Natural killer cell (primary cell): ENCODE data around the gene RWDD4. TPM values are rescaled to one million over a fixed set of nuclear protein-coding genes. Genes with fewer than 3 reads are reported as not detected.
A peak's percentile ranks its signal among the peaks of the same experiment; 100 is the strongest.

Source experiments
- ATAC-seq, 3 donors: fragments of 150-1000 bp in 2 of 3; fragments of 200-7000 bp in 1 of 3; cut with Tn5 transposase; 1 replicate in 1 of 3; 2 replicates in 2 of 3; pipeline ENCODE4 v1.10.0; 2021; ENCODE audit warnings: mild to moderate bottlenecking in 2 of 3, moderate library complexity in 2 of 3
- DNase-seq, 2 donors: peaks; one replicate each; pipeline versions ENCODE4 v3.0.0 to v3.0.0-alpha.2; 2013 to 2021; ENCODE audit warnings: mixed read lengths in 1 of 2
- H3K27ac ChIP-seq: one replicate; pipeline ENCODE4 v1.5.1; 2013; ENCODE audit warnings: mild to moderate bottlenecking, low read length
- H3K27me3 ChIP-seq: one replicate; pipeline ENCODE4 v1.6.1; 2013; ENCODE audit warnings: low read length; ENCODE audit not compliant: control insufficient read depth, insufficient read depth
- H3K36me3 ChIP-seq: one replicate; pipeline ENCODE4 v1.6.1; 2013; ENCODE audit warnings: low read length; ENCODE audit not compliant: control insufficient read depth, insufficient read depth
- H3K4me1 ChIP-seq: one replicate; pipeline ENCODE4 v1.6.1; 2013; ENCODE audit warnings: low read length; ENCODE audit not compliant: control insufficient read depth, insufficient read depth
- H3K4me3 ChIP-seq: one replicate; pipeline ENCODE4 v1.5.1; 2013; ENCODE audit warnings: low read length
- H3K9me3 ChIP-seq: one replicate; pipeline ENCODE4 v1.6.1; 2013; ENCODE audit warnings: low read length; ENCODE audit not compliant: control insufficient read depth, insufficient read depth
- H3K27ac Mint-ChIP-seq, 2 donors: one replicate each; pipeline ENCODE4 v1.8.0; 2022; ENCODE audit warnings: mild to moderate bottlenecking in 2 of 2, mixed read lengths in 2 of 2, moderate library complexity in 1 of 2
- H3K27me3 Mint-ChIP-seq, 2 donors: one replicate each; pipeline ENCODE4 v1.8.0; 2022; ENCODE audit warnings: low read depth in 2 of 2, mixed read lengths in 2 of 2
- H3K36me3 Mint-ChIP-seq: one replicate; pipeline ENCODE4 v1.8.0; 2022; ENCODE audit warnings: mixed read lengths
- H3K4me1 Mint-ChIP-seq, 2 donors: one replicate each; pipeline ENCODE4 v1.8.0; 2022; ENCODE audit warnings: mixed read lengths in 2 of 2
- H3K4me3 Mint-ChIP-seq: one replicate; pipeline ENCODE4 v1.8.0; 2022; ENCODE audit warnings: mild to moderate bottlenecking, moderate library complexity, mixed read lengths
- H3K9me3 Mint-ChIP-seq, 2 donors: one replicate each; pipeline ENCODE4 v1.8.0; 2022; ENCODE audit warnings: mixed read lengths in 2 of 2
- WGBS: methylation state at CpG from one replicate; pipeline ENCODE4 v1.1.7; 2013; ENCODE audit warnings: missing lambda C conversion rate; ENCODE audit not compliant: insufficient coverage; 5-methylcytosine and 5-hydroxymethylcytosine counted together
- intact Hi-C: fragments of 100-400 bp; cut with micrococcal nuclease; formaldehyde crosslinking; loops from one replicate; pipeline ENCODE4 v1.14.2; 2022
- total RNA-seq, 4 donors: library from RNA; stranded (reverse); fragments of 120-200 nt in 1 of 4; gene quantifications; one replicate each; pipeline versions ENCODE4 v1.2.3 to v1.2.4, GENCODE V29; 2013 to 2022
- TF ChIP-seq, protein P1 (sequence below): fragments of 200-600 bp; IDR thresholded peaks from one replicate; pipeline ENCODE4 v1.8.0; 2022; ENCODE audit warnings: antibody characterized with exemption

RWDD4 gene
- total RNA-seq, 3 donors from 2014 or later (not counting 1 experiment from before 2014, with no cell fraction given): 14.3 to 20.7 (median 17.6) TPM

GRCh38 chr4:183666088-183666487 lies 7.1 kb upstream of the RWDD4 start:
- H3K36me3 Mint-ChIP-seq: peaks cover 12% of the 10 kb centered on the region
- H3K27ac ChIP-seq: no peak overlapping the region
- WGBS: 91% methylated on average over 1 of the region's 1 CpG

DNA sequence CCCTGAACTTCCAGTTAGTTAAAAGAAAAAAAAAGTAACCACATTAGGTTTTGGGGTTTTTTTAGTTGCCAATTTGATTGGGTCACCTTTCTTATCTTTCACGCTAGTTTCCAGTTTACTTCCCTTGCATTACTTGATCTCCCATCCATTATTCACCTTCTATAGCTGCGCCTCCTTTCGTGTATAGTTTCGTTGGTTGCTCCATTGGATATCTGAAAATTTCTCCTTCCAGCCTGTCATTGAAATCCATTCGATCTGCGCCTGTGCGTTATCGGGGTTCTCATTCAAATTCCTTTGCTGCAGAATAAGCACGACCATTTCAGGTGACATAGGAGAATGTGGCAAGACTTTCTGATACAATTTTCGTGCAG lies 872 bp upstream of the RWDD4 start:
- Histone ChIP-seq H3K4me1 (peaks cover 15% of the 10 kb centered on the region), H3K4me3 (peak overlapping the region; percentile 63), H3K27ac (peak overlapping the region; percentile 85), H3K9me3 (no peaks in the 10 kb centered on the region), H3K36me3 (peaks cover 9% of the 10 kb centered on the region), H3K27me3 (no peaks in the 10 kb centered on the region)
- TF ChIP-seq, protein P1, sequence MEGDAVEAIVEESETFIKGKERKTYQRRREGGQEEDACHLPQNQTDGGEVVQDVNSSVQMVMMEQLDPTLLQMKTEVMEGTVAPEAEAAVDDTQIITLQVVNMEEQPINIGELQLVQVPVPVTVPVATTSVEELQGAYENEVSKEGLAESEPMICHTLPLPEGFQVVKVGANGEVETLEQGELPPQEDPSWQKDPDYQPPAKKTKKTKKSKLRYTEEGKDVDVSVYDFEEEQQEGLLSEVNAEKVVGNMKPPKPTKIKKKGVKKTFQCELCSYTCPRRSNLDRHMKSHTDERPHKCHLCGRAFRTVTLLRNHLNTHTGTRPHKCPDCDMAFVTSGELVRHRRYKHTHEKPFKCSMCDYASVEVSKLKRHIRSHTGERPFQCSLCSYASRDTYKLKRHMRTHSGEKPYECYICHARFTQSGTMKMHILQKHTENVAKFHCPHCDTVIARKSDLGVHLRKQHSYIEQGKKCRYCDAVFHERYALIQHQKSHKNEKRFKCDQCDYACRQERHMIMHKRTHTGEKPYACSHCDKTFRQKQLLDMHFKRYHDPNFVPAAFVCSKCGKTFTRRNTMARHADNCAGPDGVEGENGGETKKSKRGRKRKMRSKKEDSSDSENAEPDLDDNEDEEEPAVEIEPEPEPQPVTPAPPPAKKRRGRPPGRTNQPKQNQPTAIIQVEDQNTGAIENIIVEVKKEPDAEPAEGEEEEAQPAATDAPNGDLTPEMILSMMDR: no peak
- peaks cover 34 to 37% of the 10 kb centered on the region in 2 donors for H3K4me1 Mint-ChIP-seq
- peak overlapping the region; percentile 88 to 89 for H3K27ac Mint-ChIP-seq
- DNase-seq (no peak), ATAC-seq (no peak)
- H3K27me3 Mint-ChIP-seq: no peaks in the 10 kb centered on the region
- no peaks in the 10 kb centered on the region for H3K9me3 Mint-ChIP-seq
- WGBS: 13% methylated on average over 10 of the region's 10 CpGs
- intact Hi-C loops: loop anchor here (1.0 kb wide), 2 partner anchors 154 to 216 kb away; partner anchors contain the start of gene CDKN2AIP
- H3K36me3 Mint-ChIP-seq: no peaks in the 10 kb centered on the region
- H3K4me3 Mint-ChIP-seq: peak overlapping the region; percentile 87

More at GRCh38 chr4:183666088-183666487, 7.1 kb upstream of the RWDD4 start:
- Histone ChIP-seq H3K27me3 (no peaks in the 10 kb centered on the region), H3K9me3 (no peaks in the 10 kb centered on the region), H3K4me3 (no peak overlapping the region), H3K4me1 (no peaks in the 10 kb centered on the region), H3K36me3 (peaks cover 56% of the 10 kb centered on the region)
- Mint-ChIP-seq H3K27me3 (no peaks in the 10 kb centered on the region), H3K4me3 (no peak overlapping the region), H3K27ac (no peak overlapping the region), H3K4me1 (peaks cover 8 to 11% of the 10 kb centered on the region in 2 donors), H3K9me3 (no peaks in the 10 kb centered on the region)
- no peak for DNase-seq
- ATAC-seq: no peak
- intact Hi-C loops: no loop called here
- TF ChIP-seq, protein P1: no peak

DNA sequence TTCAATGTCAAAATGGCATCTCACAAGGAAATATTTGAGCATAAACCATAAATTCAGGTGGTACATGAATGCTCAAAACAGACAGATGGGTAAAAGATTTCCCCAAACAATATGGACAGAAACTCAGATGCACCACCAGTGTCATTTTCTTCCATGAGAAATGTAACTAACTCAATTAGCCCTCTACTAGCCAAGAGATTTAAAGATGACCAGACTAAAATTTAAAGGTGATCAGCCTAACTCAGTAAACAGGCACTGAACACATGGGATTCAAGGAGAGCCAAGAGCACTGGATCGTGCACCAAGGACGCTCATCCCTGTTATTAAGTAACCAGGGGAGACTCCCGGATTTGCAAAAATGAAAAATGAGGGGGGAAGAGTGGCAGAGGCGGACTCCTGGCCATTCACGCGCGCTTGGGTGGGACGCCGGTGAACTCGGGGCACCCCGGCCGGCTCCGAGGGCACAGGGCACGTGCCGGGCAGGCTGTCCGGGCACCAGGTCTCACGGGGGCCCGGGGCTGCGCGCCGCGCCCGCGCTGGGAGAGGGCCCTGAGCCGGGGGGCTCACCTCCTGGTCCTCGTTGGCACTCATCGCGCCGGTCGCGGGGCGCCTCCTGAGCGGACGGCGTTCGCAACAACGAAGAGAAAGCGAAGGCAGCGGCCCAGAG lies 490 bp downstream of the RWDD4 start:
- TF ChIP-seq, protein P1: no peak
- H3K27me3 ChIP-seq: no peaks in the 10 kb centered on the region
- H3K9me3 Mint-ChIP-seq: no peaks in the 10 kb centered on the region
- H3K4me1 ChIP-seq: peaks cover 15% of the 10 kb centered on the region
- ATAC-seq: no peak
- peak overlapping the region; percentile 87 for H3K4me3 Mint-ChIP-seq
- H3K27me3 Mint-ChIP-seq: no peaks in the 10 kb centered on the region
- H3K9me3 ChIP-seq: no peaks in the 10 kb centered on the region
- DNase-seq: peak in 1 of 2 donors; percentile 49
- H3K4me3 ChIP-seq: peak overlapping the region; percentile 63
- intact Hi-C loops: loop anchor here (1.0 kb wide), 2 partner anchors 152 to 214 kb away; partner anchors contain the start of gene CDKN2AIP
- H3K36me3 ChIP-seq: peaks cover 12% of the 10 kb centered on the region
- peak overlapping the region; percentile 85 for H3K27ac ChIP-seq
- no peaks in the 10 kb centered on the region for H3K36me3 Mint-ChIP-seq
- H3K27ac Mint-ChIP-seq: peak overlapping the region; percentile 88 to 89
- under 1% methylated on average over 26 of the region's 39 CpGs for WGBS
- peaks cover 31 to 34% of the 10 kb centered on the region in 2 donors for H3K4me1 Mint-ChIP-seq
